GM21381 (cell line): Measurements from ENCODE around the gene PTCSC3.

Experiments
- ATAC-seq: cut with Tn5 transposase; IDR thresholded peaks from one replicate; pipeline ENCODE4 v1.9.1; 2021; ENCODE audit warnings: mild to moderate bottlenecking, moderate library complexity; ENCODE audit not compliant: unreplicated experiment

The PTCSC3 gene

GRCh38 chr14:36086629-36087395, 89.7 kb downstream of the PTCSC3 start:
- no peak for ATAC-seq

- ATAC-seq: no peak
Observed at GRCh38 chr14:36085861-36086260, 90.7 kb downstream of the PTCSC3 start.
